WERI-Rb-1 (cell line): ENCODE measurements around the gene TBATA.

Source experiments
- DNase-seq: peaks from one replicate; pipeline ENCODE4 v3.0.0-alpha.2; 2020
- H3K27ac ChIP-seq: fragments of 250-450 bp; sonication (Bioruptor Pico); 2 replicates; pipeline ENCODE4 v1.5.1; 2020; ENCODE audit warnings: mild to moderate bottlenecking, moderate library complexity
- H3K27me3 ChIP-seq: fragments of 250-450 bp; sonication (Bioruptor Pico); 2 replicates; pipeline ENCODE4 v1.5.1; 2021; ENCODE audit warnings: mild to moderate bottlenecking, low read depth, moderate library complexity; ENCODE audit not compliant: insufficient read depth, severe bottlenecking
- H3K36me3 ChIP-seq: fragments of 250-450 bp; sonication (Bioruptor Pico); 2 replicates; pipeline ENCODE4 v1.5.1; 2020; ENCODE audit warnings: mild to moderate bottlenecking, moderate library complexity
- H3K4me3 ChIP-seq: 2 replicates; pipeline ENCODE4 v1.5.1; 2011; ENCODE audit warnings: low read depth, mild to moderate bottlenecking, control low read depth, low read length
- H3K9me3 ChIP-seq: fragments of 250-450 bp; sonication (Bioruptor Pico); 2 replicates; pipeline ENCODE4 v1.5.1; 2021; ENCODE audit warnings: mild to moderate bottlenecking, moderate library complexity; ENCODE audit not compliant: severe bottlenecking
- TF ChIP-seq, protein P1 (sequence below): IDR thresholded peaks from 2 replicates; pipeline ENCODE4 v1.5.1; 2011; ENCODE audit warnings: low read depth, mild to moderate bottlenecking, control low read depth, inconsistent platforms, low read length

TBATA gene

DNA sequence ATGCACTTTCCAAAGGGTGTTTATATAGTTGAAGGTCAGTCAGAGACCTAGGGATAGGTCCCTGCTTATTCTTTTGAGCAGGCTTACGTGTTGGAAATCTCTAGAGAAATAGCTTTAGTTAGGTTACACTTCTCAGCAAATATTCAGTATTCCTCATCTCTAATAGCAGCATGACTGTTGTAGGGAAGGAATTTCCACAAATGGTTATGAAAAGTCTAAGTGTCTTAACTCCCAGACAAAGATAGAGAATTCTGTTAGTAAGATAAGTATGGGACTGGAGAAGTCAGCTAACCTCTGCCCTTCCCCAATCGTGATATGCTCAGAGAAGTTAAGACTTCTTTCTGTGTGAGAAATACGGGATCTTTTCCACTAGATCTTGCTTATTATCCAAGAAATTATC lies 47.0 kb upstream of the TBATA start:
- Histone ChIP-seq H3K27me3 (no peaks in the 10 kb centered on the region), H3K9me3 (no peaks in the 10 kb centered on the region), H3K36me3 (peaks cover 14% of the 10 kb centered on the region), H3K27ac (no peak overlapping the region), H3K4me3 (no peak overlapping the region)
- TF ChIP-seq, protein P1, sequence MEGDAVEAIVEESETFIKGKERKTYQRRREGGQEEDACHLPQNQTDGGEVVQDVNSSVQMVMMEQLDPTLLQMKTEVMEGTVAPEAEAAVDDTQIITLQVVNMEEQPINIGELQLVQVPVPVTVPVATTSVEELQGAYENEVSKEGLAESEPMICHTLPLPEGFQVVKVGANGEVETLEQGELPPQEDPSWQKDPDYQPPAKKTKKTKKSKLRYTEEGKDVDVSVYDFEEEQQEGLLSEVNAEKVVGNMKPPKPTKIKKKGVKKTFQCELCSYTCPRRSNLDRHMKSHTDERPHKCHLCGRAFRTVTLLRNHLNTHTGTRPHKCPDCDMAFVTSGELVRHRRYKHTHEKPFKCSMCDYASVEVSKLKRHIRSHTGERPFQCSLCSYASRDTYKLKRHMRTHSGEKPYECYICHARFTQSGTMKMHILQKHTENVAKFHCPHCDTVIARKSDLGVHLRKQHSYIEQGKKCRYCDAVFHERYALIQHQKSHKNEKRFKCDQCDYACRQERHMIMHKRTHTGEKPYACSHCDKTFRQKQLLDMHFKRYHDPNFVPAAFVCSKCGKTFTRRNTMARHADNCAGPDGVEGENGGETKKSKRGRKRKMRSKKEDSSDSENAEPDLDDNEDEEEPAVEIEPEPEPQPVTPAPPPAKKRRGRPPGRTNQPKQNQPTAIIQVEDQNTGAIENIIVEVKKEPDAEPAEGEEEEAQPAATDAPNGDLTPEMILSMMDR: no peak
- DNase-seq: no peak

DNA sequence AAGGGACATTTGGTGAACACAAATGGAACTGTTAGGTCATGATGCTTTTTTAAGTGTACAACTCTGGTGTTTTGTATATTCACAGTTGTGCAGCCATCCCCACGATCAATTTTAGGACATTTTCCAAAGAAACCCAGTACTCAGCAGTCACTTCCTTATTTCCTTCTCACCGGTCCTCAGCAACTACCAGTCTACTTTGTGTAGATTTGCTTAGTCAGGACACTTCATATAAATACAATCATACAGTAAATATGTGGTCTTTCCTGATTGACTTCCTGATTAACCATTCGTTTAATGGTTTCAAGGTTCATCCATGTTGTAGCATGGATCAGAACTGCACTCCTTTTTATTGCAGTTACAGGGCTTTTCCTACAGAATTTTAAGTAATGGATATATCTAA lies 45.0 kb upstream of the TBATA start:
- peaks cover 23% of the 10 kb centered on the region for H3K36me3 ChIP-seq
- no peaks in the 10 kb centered on the region for H3K27me3 ChIP-seq
- no peak overlapping the region for H3K4me3 ChIP-seq
- no peak overlapping the region for H3K27ac ChIP-seq
- H3K9me3 ChIP-seq: no peaks in the 10 kb centered on the region
- DNase-seq: no peak
- TF ChIP-seq, protein P1: no peak

DNA sequence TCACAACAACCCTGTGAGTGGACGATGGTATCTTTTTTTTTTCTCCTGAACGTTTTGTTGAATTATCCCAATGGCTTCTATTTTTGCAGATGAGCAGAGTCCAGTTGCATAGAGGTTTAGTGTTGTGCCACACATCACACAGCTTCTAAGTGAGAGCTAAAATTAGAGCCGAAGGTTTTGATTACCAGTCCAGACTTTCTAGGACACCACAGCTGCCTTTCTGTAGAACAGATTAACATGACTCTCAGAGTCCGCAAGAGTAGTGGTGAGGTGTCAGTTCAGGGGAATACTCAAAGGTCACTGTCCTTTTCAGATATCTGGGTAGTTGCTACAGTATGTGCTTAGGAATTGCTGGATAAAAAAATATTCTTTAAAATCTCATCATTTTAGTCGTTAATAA lies 44.4 kb upstream of the TBATA start:
- Histone ChIP-seq H3K9me3 (no peaks in the 10 kb centered on the region), H3K27me3 (no peaks in the 10 kb centered on the region), H3K36me3 (peaks cover 25% of the 10 kb centered on the region), H3K27ac (no peak overlapping the region), H3K4me3 (no peak overlapping the region)
- TF ChIP-seq, protein P1: no peak
- no peak for DNase-seq

DNA sequence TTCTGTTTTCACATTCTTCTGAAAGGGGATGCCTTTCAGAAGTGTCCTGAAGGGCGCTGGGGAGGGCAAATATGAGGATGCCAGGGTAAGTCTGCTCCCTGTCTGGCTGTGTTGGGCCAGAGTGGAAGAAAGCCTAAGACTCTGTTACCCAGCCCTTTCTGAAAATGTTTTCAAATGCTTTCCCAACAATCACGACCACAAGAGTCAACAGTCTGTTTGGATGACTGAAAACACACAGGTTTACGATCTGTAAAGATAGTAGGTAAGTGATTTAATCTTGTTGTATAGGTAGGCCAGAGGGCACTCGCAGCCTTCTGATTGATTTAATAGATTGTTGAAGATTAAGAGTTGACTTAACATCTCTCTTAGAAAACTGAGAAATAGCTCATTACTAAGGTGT lies 43.7 kb upstream of the TBATA start:
- H3K9me3 ChIP-seq: no peaks in the 10 kb centered on the region
- no peaks in the 10 kb centered on the region for H3K27me3 ChIP-seq
- H3K36me3 ChIP-seq: peaks cover 25% of the 10 kb centered on the region
- no peak overlapping the region for H3K4me3 ChIP-seq
- no peak overlapping the region for H3K27ac ChIP-seq
- TF ChIP-seq, protein P1: no peak
- DNase-seq: no peak

DNA sequence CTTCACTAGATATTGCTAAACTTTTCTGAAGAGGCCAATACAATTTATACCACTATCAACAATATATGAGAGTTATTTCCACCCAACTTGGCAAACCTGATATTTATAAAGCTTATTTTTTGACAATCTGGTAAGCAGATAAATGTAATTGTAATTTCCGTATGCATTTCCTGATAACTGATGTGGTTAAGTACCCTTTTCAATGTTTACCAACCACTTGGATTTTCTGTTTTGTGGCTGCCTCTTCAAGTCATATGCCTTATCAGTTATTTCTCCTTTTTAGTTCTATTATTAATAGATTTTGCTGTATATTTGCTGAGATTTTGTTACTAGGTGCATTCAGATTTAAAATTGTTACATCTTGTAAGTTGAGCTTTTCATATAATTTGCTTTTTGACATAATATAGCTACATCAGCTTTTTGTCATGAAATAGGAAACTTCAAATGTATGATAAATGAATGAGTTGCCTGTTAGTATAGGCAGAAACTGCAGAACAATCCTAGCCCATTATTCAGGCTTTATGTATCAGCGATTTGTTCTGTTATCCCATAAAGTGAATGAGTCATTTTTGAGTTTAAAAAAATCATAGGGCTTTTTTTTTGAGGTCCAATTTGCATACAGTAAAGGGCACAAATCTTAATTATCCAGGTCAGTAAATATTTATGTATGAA lies 42.0 kb upstream of the TBATA start:
- TF ChIP-seq, protein P1: no peak
- H3K9me3 ChIP-seq: no peaks in the 10 kb centered on the region
- H3K27me3 ChIP-seq: no peaks in the 10 kb centered on the region
- H3K4me3 ChIP-seq: no peak overlapping the region
- H3K36me3 ChIP-seq: peaks cover 29% of the 10 kb centered on the region
- no peak for DNase-seq
- H3K27ac ChIP-seq: no peak overlapping the region

DNA sequence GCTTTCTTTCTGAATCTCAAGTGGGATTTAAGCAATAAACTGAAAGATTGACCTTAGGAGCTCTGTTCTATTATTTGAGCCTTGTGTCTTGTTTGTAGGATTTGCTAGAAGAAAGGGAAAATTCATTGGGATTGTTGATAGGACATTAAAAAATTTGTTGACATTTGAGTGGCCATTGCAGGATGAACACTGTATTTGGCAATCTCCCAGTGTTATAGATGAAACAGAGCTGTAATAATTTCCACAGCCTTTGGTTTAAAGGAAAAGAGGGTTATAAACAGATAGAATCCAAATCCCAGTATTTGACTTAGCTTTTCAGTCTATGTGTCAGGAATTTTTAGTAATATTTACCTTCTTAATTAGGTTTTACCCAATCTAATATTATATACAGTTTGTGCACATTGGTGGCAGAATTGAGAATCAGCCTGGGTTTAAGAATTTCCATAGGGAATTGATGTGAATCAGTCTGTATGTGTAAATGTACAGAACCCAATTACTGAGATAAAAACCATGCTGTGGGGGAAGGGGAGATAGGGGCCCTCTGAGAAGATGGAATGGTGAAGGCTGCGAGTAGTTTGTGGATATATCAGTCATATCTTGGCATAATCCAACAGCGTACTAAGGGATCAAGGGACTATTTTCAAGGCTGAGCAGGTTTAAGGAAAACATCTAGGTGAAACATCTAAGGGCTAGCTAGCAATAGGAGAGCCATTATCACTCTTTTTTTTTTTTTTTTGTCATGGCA lies 37.1 kb upstream of the TBATA start:
- Histone ChIP-seq H3K27me3 (no peaks in the 10 kb centered on the region), H3K4me3 (no peak overlapping the region), H3K36me3 (peaks cover 66% of the 10 kb centered on the region), H3K9me3 (no peaks in the 10 kb centered on the region), H3K27ac (no peak overlapping the region)
- no peak for DNase-seq
- TF ChIP-seq, protein P1: no peak
